GM12864 (cell line): ENCODE data around the gene TNIP1.

ENCODE experiments used
- DNase-seq: peaks from one replicate; pipeline ENCODE4 v3.0.0-alpha.2; 2011; ENCODE audit warnings: low read depth
- H3K4me3 ChIP-seq: 2 replicates; pipeline ENCODE4 v1.5.1; 2011; ENCODE audit warnings: mild to moderate bottlenecking, low read depth, low read length, control low read depth
- CTCF ChIP-seq: IDR thresholded peaks from 2 replicates; pipeline ENCODE4 v1.5.1; 2011; ENCODE audit warnings: low read depth, mild to moderate bottlenecking, moderate library complexity, low read length, control low read depth, inconsistent platforms; ENCODE audit errors: missing control alignments

The TNIP1 gene

GRCh38 chr5:151067632-151068432 is 13.0 kb downstream of the TNIP1 start:
- H3K4me3 ChIP-seq = no peak overlapping the region
- TF ChIP-seq CTCF = no peak
- DNase-seq = no peak

DNA sequence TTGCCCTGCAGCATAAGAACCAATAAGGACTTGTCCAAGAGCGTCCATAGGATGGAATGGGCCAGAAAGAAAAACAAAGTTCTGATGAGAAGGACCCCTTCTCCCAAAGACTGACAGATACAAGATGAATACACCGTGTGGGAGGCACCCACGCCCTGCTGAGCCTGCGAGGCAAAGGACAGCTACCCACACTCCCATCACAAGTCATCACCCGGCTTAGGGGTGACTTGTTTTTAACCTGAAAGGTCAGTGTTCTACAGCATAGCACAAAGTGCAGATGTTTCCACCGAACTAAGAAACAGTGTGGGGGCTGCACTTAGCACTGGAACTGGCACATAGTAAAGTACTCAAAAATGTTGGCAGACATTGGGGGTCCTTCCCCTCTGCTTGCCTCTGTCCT is 13.9 kb downstream of the TNIP1 start:
- no peak overlapping the region for H3K4me3 ChIP-seq
- TF ChIP-seq CTCF = no peak
- DNase-seq = no peak

GRCh38 chr5:151065609-151066008 is 15.2 kb downstream of the TNIP1 start:
- no peak for DNase-seq
- no peak overlapping the region for H3K4me3 ChIP-seq
- no peak for TF ChIP-seq CTCF

GRCh38 chr5:151064916-151065499 is 15.8 kb downstream of the TNIP1 start:
- no peak overlapping the region for H3K4me3 ChIP-seq
- no peak for DNase-seq
- no peak for TF ChIP-seq CTCF

DNA sequence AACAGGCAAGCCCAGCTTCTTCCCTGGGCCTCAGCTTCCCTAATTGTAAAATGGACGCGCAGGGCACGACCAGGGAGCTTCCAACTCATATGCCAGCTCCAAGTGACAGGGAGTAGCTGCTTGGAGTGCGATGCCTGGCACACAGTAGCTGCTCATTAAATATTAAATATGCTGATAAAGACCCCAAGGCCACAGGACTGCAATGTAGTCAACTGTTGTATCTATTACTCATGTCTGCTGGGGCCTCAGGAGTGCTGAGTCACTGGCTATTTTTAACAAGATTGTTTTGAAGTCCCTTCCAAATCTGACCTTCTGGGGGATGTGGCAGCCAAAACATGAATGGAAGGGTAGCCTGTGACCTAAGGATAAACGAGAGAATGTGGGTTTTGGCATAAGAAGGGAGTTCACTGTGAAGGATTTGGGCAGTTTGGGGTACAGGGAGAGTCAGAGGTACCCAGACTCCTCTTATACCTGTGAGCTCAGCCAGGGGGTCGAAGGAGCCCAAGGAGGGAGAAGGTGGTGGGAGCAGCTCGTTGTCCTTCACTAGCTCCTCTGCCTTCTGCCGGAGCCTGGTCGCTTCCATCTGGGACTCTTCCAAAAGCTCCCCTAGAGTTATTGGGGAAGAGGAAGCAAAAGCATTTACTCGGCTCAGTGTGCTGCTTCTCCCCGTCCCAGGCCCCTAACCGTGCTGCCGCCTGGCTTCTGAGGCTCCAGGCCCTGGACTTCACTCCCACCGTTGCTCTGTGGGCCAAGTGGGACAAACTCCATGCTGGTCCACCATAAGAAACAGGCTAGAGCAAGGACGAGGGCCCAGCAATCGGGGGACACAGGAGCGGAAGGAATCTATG is 17.5 kb downstream of the TNIP1 start:
- no peak for DNase-seq
- H3K4me3 ChIP-seq = no peak overlapping the region
- TF ChIP-seq CTCF = no peak

DNA sequence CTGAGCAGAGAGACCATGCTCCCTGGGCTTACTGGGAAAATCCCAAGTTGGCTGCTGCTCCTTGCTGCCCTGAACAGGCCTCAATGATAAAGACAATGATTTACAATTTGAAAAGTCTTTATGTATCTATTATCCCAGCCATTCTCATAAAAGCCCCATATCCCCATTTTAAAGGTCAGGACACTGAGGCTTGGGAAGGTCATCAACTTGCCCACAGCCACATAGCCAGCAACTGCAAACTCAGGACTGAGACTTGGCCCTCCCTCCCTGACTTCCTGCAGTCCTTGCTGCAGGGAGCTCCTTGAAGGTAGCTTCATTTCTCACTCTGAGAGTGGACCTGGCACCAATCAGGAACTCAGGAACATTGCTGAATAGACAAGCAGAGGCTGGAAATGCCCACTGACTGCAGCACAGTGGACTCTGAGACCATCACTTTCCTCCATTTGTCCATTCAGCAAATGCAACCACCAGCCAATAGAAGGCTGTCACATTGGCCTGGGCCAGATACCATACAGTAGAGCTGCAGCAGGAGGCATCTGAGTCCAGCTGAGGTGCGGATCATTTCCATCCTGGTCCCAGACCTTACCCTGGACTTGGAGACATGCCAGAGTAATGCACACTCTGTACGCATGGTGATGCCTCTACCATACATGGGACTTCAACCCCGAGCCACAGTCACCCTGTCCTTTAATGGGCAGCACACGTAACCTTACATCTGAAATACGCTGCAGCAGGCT is 18.3 kb downstream of the TNIP1 start:
- no peak overlapping the region for H3K4me3 ChIP-seq
- no peak for DNase-seq
- no peak for TF ChIP-seq CTCF
